Measurements from ENCODE around the gene SYT13.

DNA sequence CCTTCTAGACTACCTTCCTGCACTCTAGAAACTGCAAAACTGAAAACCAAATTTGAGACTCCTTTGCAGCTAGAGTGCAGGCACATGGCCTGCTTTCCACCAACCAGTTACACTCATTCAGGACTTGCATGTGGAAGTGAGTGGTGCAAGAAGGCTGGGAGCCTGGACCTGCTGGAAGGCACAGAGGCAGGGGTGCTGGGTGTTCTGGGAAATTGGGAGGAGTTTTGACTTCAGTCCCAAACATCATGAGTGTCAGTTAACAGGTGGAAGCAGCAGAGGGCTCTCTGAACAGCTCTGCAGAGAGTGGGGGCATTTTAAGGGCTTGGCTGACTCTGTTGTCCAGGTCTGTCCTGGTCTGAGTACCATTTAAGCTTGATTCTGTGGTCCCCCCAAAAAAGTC is 49.3 kb upstream of the SYT13 start:
- no peak for TF ChIP-seq POLR2A (IDR thresholded peaks at IDR 0.05)
- TF ChIP-seq, protein P1, sequence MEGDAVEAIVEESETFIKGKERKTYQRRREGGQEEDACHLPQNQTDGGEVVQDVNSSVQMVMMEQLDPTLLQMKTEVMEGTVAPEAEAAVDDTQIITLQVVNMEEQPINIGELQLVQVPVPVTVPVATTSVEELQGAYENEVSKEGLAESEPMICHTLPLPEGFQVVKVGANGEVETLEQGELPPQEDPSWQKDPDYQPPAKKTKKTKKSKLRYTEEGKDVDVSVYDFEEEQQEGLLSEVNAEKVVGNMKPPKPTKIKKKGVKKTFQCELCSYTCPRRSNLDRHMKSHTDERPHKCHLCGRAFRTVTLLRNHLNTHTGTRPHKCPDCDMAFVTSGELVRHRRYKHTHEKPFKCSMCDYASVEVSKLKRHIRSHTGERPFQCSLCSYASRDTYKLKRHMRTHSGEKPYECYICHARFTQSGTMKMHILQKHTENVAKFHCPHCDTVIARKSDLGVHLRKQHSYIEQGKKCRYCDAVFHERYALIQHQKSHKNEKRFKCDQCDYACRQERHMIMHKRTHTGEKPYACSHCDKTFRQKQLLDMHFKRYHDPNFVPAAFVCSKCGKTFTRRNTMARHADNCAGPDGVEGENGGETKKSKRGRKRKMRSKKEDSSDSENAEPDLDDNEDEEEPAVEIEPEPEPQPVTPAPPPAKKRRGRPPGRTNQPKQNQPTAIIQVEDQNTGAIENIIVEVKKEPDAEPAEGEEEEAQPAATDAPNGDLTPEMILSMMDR (IDR thresholded peaks at IDR 0.05) = no peak
